Measurements from ENCODE around the gene PHF21B.
A peak's percentile ranks its signal among the peaks of the same experiment; 100 is the strongest.

The PHF21B gene

GRCh38 chr22:44890416-44891292 is 119.2 kb downstream of the PHF21B start:
- H3K9me3 ChIP-seq (ENCODE audit: severe bottlenecking) = no peaks in the 10 kb centered on the region
- no peaks in the 10 kb centered on the region for H3K27me3 ChIP-seq (ENCODE audit: insufficient read depth, poor library complexity, severe bottlenecking)
- DNase-seq (ENCODE audit: low spot score) (no peak), ATAC-seq (ENCODE audit: low read depth) (0 out of 3 replicates have a peak, but pooled peaks have one; percentile 11)
- H3K27ac ChIP-seq (ENCODE audit: poor library complexity, severe bottlenecking) = no peak overlapping the region
- no peaks in the 10 kb centered on the region for H3K4me1 ChIP-seq (ENCODE audit: insufficient read depth, poor library complexity, severe bottlenecking)
- H3K36me3 ChIP-seq (ENCODE audit: low read depth) = no peaks in the 10 kb centered on the region
- H3K4me3 ChIP-seq (ENCODE audit: severe bottlenecking) = no peak overlapping the region
- TF ChIP-seq, protein P1, sequence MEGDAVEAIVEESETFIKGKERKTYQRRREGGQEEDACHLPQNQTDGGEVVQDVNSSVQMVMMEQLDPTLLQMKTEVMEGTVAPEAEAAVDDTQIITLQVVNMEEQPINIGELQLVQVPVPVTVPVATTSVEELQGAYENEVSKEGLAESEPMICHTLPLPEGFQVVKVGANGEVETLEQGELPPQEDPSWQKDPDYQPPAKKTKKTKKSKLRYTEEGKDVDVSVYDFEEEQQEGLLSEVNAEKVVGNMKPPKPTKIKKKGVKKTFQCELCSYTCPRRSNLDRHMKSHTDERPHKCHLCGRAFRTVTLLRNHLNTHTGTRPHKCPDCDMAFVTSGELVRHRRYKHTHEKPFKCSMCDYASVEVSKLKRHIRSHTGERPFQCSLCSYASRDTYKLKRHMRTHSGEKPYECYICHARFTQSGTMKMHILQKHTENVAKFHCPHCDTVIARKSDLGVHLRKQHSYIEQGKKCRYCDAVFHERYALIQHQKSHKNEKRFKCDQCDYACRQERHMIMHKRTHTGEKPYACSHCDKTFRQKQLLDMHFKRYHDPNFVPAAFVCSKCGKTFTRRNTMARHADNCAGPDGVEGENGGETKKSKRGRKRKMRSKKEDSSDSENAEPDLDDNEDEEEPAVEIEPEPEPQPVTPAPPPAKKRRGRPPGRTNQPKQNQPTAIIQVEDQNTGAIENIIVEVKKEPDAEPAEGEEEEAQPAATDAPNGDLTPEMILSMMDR (IDR thresholded peaks at IDR 0.05; ENCODE audit: poor library complexity, severe bottlenecking) = no peak

GRCh38 chr22:44889255-44889878 is 120.4 kb downstream of the PHF21B start:
- no peak for ATAC-seq (ENCODE audit: low read depth)
- no peaks in the 10 kb centered on the region for H3K9me3 ChIP-seq (ENCODE audit: severe bottlenecking)
- no peak overlapping the region for H3K27ac ChIP-seq (ENCODE audit: poor library complexity, severe bottlenecking)
- no peak overlapping the region for H3K4me3 ChIP-seq (ENCODE audit: severe bottlenecking)
- no peaks in the 10 kb centered on the region for H3K27me3 ChIP-seq (ENCODE audit: insufficient read depth, poor library complexity, severe bottlenecking)
- H3K4me1 ChIP-seq (ENCODE audit: insufficient read depth, poor library complexity, severe bottlenecking) = no peaks in the 10 kb centered on the region
- H3K36me3 ChIP-seq (ENCODE audit: low read depth) = no peaks in the 10 kb centered on the region
- no peak for DNase-seq (ENCODE audit: low spot score)
- TF ChIP-seq, protein P1 (IDR thresholded peaks at IDR 0.05; ENCODE audit: poor library complexity, severe bottlenecking) = no peak

GRCh38 chr22:44888491-44889254 is 121.1 kb downstream of the PHF21B start:
- no peaks in the 10 kb centered on the region for H3K4me1 ChIP-seq (ENCODE audit: insufficient read depth, poor library complexity, severe bottlenecking)
- ATAC-seq (ENCODE audit: low read depth) (no peak), DNase-seq (ENCODE audit: low spot score) (no peak)
- TF ChIP-seq, protein P1 (IDR thresholded peaks at IDR 0.05; ENCODE audit: poor library complexity, severe bottlenecking) = no peak
- no peak overlapping the region for H3K27ac ChIP-seq (ENCODE audit: poor library complexity, severe bottlenecking)
- no peaks in the 10 kb centered on the region for H3K27me3 ChIP-seq (ENCODE audit: insufficient read depth, poor library complexity, severe bottlenecking)
- H3K36me3 ChIP-seq (ENCODE audit: low read depth) = no peaks in the 10 kb centered on the region
- H3K9me3 ChIP-seq (ENCODE audit: severe bottlenecking) = no peaks in the 10 kb centered on the region
- H3K4me3 ChIP-seq (ENCODE audit: severe bottlenecking) = no peak overlapping the region

GRCh38 chr22:44887941-44888366 is 121.9 kb downstream of the PHF21B start:
- no peak for ATAC-seq (ENCODE audit: low read depth)
- Histone ChIP-seq H3K4me1 (ENCODE audit: insufficient read depth, poor library complexity, severe bottlenecking) (no peaks in the 10 kb centered on the region), H3K9me3 (ENCODE audit: severe bottlenecking) (no peaks in the 10 kb centered on the region), H3K4me3 (ENCODE audit: severe bottlenecking) (no peak overlapping the region), H3K27ac (ENCODE audit: poor library complexity, severe bottlenecking) (no peak overlapping the region), H3K27me3 (ENCODE audit: insufficient read depth, poor library complexity, severe bottlenecking) (no peaks in the 10 kb centered on the region), H3K36me3 (ENCODE audit: low read depth) (no peaks in the 10 kb centered on the region)
- TF ChIP-seq, protein P1 (IDR thresholded peaks at IDR 0.05; ENCODE audit: poor library complexity, severe bottlenecking) = no peak
- no peak for DNase-seq (ENCODE audit: low spot score)
